ENCODE measurements around the gene TTLL6. TPM values are rescaled to one million over a fixed set of nuclear protein-coding genes. Genes with fewer than 3 reads are reported as not detected.

Gene TTLL6
- polyA plus RNA-seq, 2 of the 4 experiments (the other 2 are of a cell fraction), result 1.6 to 7.8 TPM

DNA sequence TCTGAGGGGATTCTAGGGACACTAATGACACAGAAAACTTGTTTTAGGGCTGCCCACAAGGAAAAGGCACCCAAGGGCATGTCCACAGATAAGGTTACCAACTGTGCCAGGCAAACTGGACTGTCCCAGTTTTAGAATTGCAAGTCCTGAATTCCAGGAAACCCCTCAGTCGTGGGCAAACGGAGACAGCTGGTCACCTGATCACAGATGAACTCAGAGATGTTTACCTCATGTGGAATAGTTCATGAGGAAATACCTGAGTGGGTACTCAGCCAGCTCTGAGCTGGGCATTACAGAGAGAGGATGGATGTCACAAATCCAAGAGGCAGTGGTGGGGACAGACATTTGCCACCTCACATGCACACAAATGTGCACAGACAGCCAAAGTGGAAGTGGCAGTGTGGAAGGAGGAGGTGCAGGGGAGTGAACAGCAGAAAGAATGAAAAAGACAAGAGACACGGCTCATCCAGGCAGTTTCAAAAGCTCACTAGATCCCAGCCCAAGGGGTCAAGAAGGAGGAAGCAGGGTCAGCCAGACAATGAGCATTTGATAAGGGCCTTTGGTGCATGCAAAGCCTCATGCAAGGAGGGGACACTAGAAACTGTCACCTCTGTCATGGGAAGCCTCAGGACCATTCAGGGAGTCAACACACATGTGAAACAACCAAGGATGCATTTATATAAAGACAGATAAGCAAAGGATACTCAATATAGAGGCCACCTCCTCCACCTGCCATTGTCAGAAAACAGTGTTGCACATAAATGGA, 24.8 kb downstream of the TTLL6 start:
- TF ChIP-seq ESRRA (IDR thresholded peaks at IDR 0.05; ENCODE audit: borderline replicate concordance, low read length) (no peak), CHD2 (IDR thresholded peaks at IDR 0.05; ENCODE audit: low read length, partially characterized antibody) (no peak), TP53 (CRISPR knock-in tag; IDR thresholded peaks at IDR 0.05) (no peak), MAZ (IDR thresholded peaks at IDR 0.05; ENCODE audit: borderline replicate concordance, low read depth, low read length) (no peak), CHD4 (IDR thresholded peaks at IDR 0.05; ENCODE audit: borderline replicate concordance) (no peak), ZC3H11A (IDR thresholded peaks at IDR 0.05) (no peak), CEBPB (IDR thresholded peaks at IDR 0.05) (no peak), ZSCAN20 (CRISPR knock-in tag; IDR thresholded peaks at IDR 0.05) (no peak), RARB (CRISPR knock-in tag; IDR thresholded peaks at IDR 0.05) (no peak), HOXB5 (CRISPR knock-in tag; IDR thresholded peaks at IDR 0.05) (no peak), ZFP36 (IDR thresholded peaks at IDR 0.05; ENCODE audit: borderline replicate concordance, partially characterized antibody) (no peak), BHLHE40 (IDR thresholded peaks at IDR 0.05; ENCODE audit: low read depth, low read length) (no peak), KDM5A (IDR thresholded peaks at IDR 0.05) (no peak), RCOR1 (IDR thresholded peaks at IDR 0.05; ENCODE audit: low read depth, low read length) (no peak)
- TF ChIP-seq, protein P1, sequence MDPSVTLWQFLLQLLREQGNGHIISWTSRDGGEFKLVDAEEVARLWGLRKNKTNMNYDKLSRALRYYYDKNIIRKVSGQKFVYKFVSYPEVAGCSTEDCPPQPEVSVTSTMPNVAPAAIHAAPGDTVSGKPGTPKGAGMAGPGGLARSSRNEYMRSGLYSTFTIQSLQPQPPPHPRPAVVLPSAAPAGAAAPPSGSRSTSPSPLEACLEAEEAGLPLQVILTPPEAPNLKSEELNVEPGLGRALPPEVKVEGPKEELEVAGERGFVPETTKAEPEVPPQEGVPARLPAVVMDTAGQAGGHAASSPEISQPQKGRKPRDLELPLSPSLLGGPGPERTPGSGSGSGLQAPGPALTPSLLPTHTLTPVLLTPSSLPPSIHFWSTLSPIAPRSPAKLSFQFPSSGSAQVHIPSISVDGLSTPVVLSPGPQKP (IDR thresholded peaks at IDR 0.05; ENCODE audit: low read depth, low read length), result no peak
- TF ChIP-seq, protein P2, sequence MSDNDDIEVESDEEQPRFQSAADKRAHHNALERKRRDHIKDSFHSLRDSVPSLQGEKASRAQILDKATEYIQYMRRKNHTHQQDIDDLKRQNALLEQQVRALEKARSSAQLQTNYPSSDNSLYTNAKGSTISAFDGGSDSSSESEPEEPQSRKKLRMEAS (IDR thresholded peaks at IDR 0.05), result no peak
- TF ChIP-seq, protein P3, sequence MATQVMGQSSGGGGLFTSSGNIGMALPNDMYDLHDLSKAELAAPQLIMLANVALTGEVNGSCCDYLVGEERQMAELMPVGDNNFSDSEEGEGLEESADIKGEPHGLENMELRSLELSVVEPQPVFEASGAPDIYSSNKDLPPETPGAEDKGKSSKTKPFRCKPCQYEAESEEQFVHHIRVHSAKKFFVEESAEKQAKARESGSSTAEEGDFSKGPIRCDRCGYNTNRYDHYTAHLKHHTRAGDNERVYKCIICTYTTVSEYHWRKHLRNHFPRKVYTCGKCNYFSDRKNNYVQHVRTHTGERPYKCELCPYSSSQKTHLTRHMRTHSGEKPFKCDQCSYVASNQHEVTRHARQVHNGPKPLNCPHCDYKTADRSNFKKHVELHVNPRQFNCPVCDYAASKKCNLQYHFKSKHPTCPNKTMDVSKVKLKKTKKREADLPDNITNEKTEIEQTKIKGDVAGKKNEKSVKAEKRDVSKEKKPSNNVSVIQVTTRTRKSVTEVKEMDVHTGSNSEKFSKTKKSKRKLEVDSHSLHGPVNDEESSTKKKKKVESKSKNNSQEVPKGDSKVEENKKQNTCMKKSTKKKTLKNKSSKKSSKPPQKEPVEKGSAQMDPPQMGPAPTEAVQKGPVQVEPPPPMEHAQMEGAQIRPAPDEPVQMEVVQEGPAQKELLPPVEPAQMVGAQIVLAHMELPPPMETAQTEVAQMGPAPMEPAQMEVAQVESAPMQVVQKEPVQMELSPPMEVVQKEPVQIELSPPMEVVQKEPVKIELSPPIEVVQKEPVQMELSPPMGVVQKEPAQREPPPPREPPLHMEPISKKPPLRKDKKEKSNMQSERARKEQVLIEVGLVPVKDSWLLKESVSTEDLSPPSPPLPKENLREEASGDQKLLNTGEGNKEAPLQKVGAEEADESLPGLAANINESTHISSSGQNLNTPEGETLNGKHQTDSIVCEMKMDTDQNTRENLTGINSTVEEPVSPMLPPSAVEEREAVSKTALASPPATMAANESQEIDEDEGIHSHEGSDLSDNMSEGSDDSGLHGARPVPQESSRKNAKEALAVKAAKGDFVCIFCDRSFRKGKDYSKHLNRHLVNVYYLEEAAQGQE (IDR thresholded peaks at IDR 0.05), result no peak
- peaks cover 56% of the 10 kb centered on the region for H3K4me1 ChIP-seq
- POLR2A ChIA-PET, result no interaction called here
- ATAC-seq (no peak), DNase-seq (ENCODE audit: low read depth in 1 of 2, low spot score in 1 of 2) (no peak), FAIRE-seq (peak; percentile 68)
- peak overlapping the region; percentile 31; the same call in 2 of the 3 replicates for H3K4me2 ChIP-seq
- CTCF ChIA-PET, result interaction anchor here (0.9 to 70.2 kb wide), 23 partner anchors 11 to 166 kb away, joined by 3 to 3251 read pairs (median 10); partner anchors contain the start of genes ATP5MC1, CALCOCO2, HOXB13 and HOXB9
- H3K9me3 ChIP-seq, result no peaks in the 10 kb centered on the region
- no peak overlapping the region for H3K4me3 ChIP-seq
- peak overlapping the region; percentile 68 for H3K27ac ChIP-seq
- 76% methylated on average over 3 of the region's 3 CpGs for WGBS (ENCODE audit: missing lambda C conversion rate)

DNA sequence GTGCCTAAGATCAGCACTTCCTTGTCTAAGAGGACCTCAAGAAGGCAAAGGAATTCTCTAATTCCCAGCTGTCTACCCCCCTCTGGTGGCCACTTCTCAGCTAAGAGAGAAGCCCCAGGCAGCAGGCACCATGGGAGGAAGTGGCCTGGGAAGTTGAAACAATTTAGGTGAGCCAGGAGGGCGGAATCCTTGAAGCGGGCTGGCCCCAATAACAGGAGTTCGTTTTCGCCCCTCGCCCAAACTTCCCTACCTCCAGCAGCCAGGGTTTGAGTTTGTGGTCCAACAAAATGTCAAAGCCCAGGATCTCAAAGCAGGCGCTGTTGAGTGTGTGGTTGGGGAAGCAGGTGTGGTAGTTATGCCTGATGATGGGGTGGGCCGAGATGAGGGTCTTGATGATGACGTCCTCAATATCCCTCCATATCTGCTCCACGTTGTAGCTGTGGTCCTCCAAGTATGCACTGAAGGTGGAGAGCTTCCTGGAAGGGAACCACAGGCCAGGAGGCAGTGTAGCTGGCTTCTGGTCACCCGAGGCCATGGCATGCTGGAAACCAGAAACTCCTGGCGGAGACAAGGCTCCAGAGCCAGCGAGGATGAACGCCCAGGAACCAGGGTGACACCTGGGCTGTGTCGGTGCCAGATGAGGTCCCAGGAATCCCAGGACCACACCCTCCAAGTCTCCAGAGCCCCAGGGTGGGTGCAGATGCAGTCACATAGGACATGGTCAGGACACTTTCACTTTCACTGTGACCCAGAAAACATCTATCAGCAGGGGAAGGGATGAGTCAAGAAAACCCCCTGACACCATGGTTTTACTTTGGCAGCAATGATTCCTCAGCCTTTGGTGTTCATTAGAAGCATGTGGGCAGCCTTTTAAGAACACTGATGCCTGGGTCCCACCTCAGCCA, 25.6 kb downstream of the TTLL6 start:
- POLR2A ChIA-PET, result interaction anchor here (1.1 to 1.5 kb wide), 3 partner anchors 63 to 113 kb away, joined by 7 to 11 read pairs (median 8); partner anchors contain the start of gene HOXB13
- peak; percentile 92 to 94 for DNase-seq (ENCODE audit: low read depth in 1 of 2, low spot score in 1 of 2)
- H3K4me1 ChIP-seq, result peaks cover 49% of the 10 kb centered on the region
- H3K9me3 ChIP-seq, result no peaks in the 10 kb centered on the region
- H3K27ac ChIP-seq, result peak overlapping the region; percentile 68
- no peak overlapping the region for H3K4me3 ChIP-seq
- CTCF ChIA-PET, result interaction anchor here (0.6 to 70.2 kb wide), 40 partner anchors 8 to 764 kb away, joined by 3 to 3251 read pairs (median 5); partner anchors contain the start of genes ATP5MC1, CALCOCO2, HOXB13 and HOXB9
- H3K4me2 ChIP-seq, result peak overlapping the region; percentile 31
- FAIRE-seq, result peak; percentile 96
- peak; percentile 77 to 89 for ATAC-seq
- 35% methylated on average over 11 of the region's 14 CpGs for WGBS (ENCODE audit: missing lambda C conversion rate)
- TF ChIP-seq ZSCAN20 (CRISPR knock-in tag; IDR thresholded peaks at IDR 0.05) (no peak), HOXA7 (CRISPR knock-in tag; IDR thresholded peaks at IDR 0.05) (no peak), MAFK (IDR thresholded peaks at IDR 0.05; ENCODE audit: partially characterized antibody) (no peak), POLR2A (IDR thresholded peaks at IDR 0.05; ENCODE audit: low read length) (no peak), HEYL (CRISPR knock-in tag; IDR thresholded peaks at IDR 0.05) (no peak), RFX5 (IDR thresholded peaks at IDR 0.05) (0 out of 2 replicates have a peak, but pooled peaks have one; percentile 32), CBX8 (IDR thresholded peaks at IDR 0.05) (no peak), HOXB5 (CRISPR knock-in tag; IDR thresholded peaks at IDR 0.05) (no peak), KDM5A (IDR thresholded peaks at IDR 0.05) (no peak), KDM1A (IDR thresholded peaks at IDR 0.05; ENCODE audit: low read depth) (no peak), EP300 (IDR thresholded peaks at IDR 0.05) (no peak), CHD2 (IDR thresholded peaks at IDR 0.05; ENCODE audit: low read length, partially characterized antibody) (no peak), MYC (IDR thresholded peaks at IDR 0.05; ENCODE audit: borderline replicate concordance, low read length) (no peak)
- TF ChIP-seq, protein P4, sequence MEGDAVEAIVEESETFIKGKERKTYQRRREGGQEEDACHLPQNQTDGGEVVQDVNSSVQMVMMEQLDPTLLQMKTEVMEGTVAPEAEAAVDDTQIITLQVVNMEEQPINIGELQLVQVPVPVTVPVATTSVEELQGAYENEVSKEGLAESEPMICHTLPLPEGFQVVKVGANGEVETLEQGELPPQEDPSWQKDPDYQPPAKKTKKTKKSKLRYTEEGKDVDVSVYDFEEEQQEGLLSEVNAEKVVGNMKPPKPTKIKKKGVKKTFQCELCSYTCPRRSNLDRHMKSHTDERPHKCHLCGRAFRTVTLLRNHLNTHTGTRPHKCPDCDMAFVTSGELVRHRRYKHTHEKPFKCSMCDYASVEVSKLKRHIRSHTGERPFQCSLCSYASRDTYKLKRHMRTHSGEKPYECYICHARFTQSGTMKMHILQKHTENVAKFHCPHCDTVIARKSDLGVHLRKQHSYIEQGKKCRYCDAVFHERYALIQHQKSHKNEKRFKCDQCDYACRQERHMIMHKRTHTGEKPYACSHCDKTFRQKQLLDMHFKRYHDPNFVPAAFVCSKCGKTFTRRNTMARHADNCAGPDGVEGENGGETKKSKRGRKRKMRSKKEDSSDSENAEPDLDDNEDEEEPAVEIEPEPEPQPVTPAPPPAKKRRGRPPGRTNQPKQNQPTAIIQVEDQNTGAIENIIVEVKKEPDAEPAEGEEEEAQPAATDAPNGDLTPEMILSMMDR (IDR thresholded peaks at IDR 0.05), result peak; percentile 96
- TF ChIP-seq, protein P5, sequence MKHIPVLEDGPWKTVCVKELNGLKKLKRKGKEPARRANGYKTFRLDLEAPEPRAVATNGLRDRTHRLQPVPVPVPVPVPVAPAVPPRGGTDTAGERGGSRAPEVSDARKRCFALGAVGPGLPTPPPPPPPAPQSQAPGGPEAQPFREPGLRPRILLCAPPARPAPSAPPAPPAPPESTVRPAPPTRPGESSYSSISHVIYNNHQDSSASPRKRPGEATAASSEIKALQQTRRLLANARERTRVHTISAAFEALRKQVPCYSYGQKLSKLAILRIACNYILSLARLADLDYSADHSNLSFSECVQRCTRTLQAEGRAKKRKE (CRISPR knock-in tag; IDR thresholded peaks at IDR 0.05; ENCODE audit: low read depth), result no peak
